Sciatic nerve (tissue), 2 donors: Measurements from ENCODE around the gene CKS2. TPM values are rescaled to one million over a fixed set of nuclear protein-coding genes. Genes with fewer than 3 reads are reported as not detected.

Experiments
- ATAC-seq: fragments of 200-7000 bp; cut with Tn5 transposase; one replicate; pipeline ENCODE4 v1.9.1; 2020; ENCODE audit warnings: mild to moderate bottlenecking, moderate library complexity
- DNase-seq: peaks from one replicate; pipeline ENCODE4 v3.0.0-alpha.2; 2020; ENCODE audit warnings: low spot score
- intact Hi-C: fragments of 100-400 bp; cut with DNase I; formaldehyde crosslinking; loops from one replicate; pipeline ENCODE4 v1.14.2; 2022
- total RNA-seq: library from RNA; stranded (reverse); fragmentation: NEBNext Ultra II Directional; extraction: Animal tissue kit (Norgen Biotek cat#: 25700); gene quantifications from one replicate; pipeline ENCODE4 v1.2.1, GENCODE V29; 2021
- donor health status: DM: no; HTN: no; CAD: no.
- donor health status: DM: no; HTN: no; CAD: no.

CKS2 gene
- total RNA-seq, 1 donor from 2014 or later: 4.6 TPM

DNA sequence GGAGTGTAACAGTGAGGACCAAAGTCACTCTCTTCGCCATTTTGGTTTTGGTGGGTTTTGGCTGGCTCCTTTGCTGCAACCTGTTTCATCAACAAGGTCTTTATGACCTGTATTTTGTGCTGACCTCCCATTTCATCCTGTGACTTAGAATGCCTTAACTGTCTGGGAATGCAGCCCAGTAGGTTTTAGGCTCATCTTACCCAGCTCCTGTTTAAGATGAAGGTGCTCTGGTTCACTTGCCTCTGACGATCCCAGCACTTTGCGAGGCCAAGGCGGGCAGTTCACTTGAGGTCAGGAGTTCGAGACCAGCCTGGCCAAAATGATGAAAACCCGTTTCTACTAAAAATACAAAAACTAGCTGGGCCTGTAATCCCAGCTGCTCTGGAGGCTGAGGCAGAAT, 1.8 kb upstream of the CKS2 start:
- DNase-seq (no peak), ATAC-seq (no peak)
- intact Hi-C loops: no loop called here

GRCh38 chr9:89309608-89310474, 1.2 kb upstream of the CKS2 start:
- intact Hi-C loops: no loop called here
- no peak for ATAC-seq
- no peak for DNase-seq

DNA sequence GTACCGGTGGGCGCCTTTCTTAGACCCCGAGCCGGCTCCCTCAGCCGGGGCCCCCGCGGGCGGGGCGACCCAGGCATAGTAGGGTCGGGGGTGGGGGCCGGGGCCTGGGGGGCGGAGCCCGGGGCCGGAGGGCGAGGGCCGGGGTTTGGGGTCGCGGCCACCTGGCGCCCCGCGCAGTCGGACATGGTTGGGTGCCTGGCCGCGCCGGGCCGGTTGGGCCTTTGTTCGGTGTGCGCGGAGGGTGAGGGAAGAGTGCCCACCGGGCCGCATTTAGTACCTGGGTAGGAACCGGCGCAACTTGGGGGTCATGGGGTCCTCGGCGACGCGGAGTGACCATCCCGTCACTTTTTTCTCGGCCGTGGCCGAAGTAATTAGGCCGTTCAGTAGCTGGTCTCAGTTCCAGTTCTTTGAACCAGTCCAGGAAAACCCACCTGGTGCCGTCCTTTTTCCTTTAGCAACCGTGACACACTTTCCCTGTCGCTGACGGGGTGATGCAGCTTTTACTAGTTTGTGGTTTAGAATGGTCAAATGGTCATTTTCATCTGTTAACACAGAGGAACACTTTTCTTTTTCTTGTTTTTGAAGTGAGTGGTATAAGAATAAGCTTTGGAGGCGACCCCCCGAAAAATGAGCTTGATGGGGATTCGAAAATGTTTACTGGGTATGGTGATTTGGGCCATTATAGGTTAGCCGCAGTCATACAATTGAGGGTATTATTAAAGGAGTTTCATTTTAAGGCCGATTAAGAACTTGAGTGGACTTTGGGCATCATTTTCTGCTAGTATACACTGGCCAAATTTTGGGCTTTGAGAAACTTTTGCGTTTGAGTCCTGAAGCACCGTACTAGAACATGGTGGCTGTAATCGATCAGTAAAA, 589 bp downstream of the CKS2 start:
- DNase-seq (peak; percentile 70), ATAC-seq (peak; percentile 5)
- intact Hi-C loops: no loop called here

DNA sequence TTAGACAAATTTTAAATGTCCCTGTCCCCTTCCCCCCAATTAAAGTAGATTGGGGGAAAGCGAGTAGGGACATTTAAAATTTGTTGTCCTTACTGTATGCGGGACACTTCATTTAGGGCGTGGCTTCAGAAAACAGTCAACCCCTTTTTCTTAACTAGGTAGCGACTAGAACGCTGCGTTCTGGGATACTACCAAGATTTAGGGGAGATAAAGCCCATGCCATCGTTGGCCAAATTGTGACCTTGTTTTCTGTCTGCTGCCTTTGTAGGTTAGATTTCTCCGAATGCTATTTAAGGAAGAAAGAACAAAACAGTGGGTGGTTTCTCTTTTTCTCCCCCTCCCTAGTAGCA, 1.2 kb downstream of the CKS2 start:
- intact Hi-C loops: no loop called here
- no peak for ATAC-seq
- no peak for DNase-seq

GRCh38 chr9:89313842-89314241, 2.8 kb downstream of the CKS2 start:
- ATAC-seq (no peak), DNase-seq (no peak)
- intact Hi-C loops: no loop called here

- DNase-seq (no peak), ATAC-seq (no peak)
- intact Hi-C loops: no loop called here
These were observed 4.0 kb downstream of the CKS2 start for GRCh38 chr9:89314955-89315354.

DNA sequence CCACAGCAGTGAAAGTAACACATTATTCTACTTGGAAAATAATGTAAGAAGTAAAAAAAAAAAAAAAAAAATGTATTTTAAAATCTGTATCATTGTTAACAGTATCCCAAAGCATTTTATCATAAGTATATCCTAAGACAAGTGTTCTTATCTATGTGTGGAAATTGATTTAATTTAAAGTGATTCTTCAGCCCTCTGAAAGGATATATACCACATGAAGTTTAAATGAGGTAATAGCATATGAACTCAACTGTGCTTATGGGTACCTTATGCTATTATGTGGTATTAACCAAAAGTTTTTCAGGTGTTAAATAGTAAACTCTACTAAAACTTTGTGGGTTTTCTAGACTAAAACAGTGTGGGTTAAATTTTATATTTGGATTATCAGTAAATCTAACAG, 4.5 kb downstream of the CKS2 start:
- intact Hi-C loops: no loop called here
- DNase-seq (no peak), ATAC-seq (no peak)

DNA sequence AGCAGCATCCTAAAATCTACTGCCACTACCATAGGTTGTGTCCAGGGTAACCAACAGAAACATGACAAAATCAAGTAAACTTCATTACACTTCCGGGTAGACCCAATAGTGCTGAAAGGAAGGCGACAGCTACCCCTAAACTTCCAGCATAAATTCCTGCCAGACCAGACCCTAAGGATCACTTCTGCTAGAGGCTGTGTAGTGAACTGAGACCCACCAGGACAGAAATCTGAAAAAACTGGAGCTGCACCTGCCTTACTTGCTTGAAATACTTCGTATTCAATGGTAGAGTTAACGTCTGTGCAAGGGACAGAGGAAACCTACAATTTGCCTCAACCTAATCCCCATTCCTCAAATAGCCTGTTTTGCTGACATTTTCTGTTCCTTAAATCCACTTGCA, 6.3 kb downstream of the CKS2 start:
- DNase-seq (no peak), ATAC-seq (no peak)
- intact Hi-C loops: no loop called here

DNA sequence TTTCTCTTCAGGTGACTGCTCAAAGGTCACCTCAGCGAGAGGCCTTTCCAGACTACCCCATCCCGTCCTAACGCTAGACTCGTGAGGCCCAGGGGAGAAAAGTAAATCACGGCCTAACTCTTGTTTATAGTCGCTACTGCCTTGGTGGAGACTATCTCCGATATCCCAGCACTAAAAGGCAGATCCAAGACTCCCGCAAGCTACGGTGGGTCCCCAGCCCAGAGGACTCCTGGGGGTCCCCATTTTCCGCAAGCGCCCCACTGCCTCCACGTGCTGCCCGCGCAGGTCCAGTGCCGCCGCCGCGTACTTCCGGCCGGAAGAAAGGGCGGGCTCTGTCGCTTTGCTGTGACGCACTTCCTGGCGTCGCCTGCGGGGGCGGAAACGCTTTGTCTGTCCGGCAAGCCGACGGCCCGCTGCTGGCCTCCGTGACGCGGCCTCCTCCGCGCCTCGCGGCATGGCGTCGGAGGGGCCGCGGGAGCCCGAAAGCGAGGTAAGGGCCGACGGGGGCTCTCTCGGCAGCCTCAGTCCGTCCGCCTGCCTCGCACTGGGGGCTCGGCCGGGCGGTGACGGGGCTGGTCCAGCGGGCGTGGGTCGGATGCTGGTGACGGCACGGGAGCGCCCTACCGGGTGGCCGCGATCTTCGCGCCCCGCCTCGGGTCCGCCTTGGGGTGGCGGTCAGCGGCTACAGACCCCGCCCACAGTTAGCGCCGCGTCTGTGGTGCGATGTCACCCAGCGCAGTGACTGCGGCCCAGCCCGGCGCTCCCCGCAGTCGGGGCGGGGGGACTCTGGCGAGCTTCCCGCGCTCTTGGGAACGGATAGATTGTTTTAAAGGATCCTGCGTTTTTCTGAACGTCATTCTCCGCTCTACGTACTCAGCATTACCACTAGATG, 7.4 kb downstream of the CKS2 start, which contains the start of gene SECISBP2:
Gene SECISBP2, plus strand, starts transcription at position 378 of the 892 bp plus-strand sequence. Its CDS starts 77 bp downstream, at position 455.
- intact Hi-C loops: no loop called here
- peak; percentile 99 for ATAC-seq
- DNase-seq: peak; percentile 97

DNA sequence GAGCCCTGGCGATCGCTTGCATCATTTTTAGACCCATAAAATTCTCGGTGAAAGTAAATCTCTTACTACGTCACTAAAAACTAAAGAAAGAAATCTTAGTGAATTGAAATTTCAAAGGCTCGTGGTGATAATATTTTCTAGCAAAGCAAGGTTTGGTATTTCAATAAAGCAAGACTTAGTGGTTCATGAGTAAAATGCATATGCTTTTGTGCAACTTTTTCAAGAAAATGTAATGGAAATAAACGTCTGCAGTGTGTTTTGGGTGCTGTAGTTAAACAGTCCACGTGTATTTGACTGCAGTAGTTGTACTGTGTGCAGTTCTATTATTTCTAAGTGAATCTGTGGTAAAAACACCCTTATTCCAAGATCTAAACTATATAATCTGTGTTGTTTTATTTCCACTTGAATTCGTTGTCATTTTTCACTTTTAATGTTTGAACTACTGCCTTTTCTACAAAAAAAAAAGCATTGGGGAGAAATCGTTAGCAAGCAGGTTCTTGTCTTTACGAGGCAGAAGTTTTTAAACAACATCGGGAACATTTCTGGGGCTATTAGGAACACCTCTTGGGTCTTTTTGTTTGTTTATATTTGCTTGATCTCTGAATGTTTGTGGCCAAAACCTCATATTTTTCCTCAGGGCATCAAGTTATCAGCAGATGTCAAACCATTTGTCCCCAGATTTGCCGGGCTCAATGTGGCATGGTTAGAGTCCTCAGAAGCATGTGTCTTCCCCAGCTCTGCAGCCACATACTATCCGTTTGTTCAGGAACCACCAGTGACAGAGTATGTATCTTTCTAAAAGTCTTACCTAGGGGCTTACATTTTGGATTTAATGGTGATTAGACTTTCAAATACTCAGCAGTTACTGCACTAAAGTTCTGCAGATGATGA, 8.3 kb downstream of the CKS2 start:
- DNase-seq: no peak
- intact Hi-C loops: no loop called here
- ATAC-seq: peak; percentile 31

DNA sequence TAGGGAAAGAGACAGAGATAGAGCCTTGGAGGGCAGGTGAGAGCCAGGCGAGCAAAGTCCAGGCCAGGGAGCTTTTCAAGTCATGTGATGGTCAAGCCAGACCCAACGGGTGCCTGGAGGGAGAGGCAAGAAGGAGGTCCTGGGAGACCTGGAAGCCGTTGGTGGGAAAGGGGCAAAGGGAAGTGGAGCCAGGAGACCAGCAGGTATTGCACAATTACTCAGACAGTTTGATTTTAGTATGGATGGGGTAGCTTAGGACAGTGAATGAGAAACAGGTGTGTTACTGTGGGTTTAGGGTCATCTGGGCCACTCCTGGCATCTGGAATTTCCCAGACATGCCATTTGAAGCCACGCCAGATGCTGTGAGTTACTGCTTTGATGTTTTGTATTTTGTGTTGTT, 12.4 kb downstream of the CKS2 start:
- DNase-seq: no peak
- intact Hi-C loops: loop anchor here (10.0 kb wide), 1 partner anchor 51 kb away; no protein-coding TSS in a partner anchor
- no peak for ATAC-seq

DNA sequence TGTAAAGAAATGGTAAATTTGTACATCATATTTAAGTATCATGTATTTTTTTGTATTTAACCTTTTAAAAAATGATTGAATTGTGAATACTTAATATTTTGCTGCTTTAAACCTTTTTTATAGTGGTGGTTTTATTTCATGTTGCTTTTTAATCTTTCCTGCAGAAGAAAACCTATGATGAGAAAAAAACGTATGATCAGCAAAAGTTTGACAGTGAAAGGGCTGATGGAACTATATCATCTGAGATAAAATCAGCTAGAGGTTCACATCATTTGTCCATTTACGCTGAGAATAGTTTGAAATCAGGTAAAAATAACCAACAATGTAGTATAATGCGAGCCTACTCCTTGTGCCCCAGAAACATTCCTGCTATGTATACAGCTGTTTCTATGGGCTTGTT, 14.7 kb downstream of the CKS2 start:
- intact Hi-C loops: loop anchor here (10.0 kb wide), 1 partner anchor 49 kb away; no protein-coding TSS in a partner anchor
- ATAC-seq (no peak), DNase-seq (no peak)

DNA sequence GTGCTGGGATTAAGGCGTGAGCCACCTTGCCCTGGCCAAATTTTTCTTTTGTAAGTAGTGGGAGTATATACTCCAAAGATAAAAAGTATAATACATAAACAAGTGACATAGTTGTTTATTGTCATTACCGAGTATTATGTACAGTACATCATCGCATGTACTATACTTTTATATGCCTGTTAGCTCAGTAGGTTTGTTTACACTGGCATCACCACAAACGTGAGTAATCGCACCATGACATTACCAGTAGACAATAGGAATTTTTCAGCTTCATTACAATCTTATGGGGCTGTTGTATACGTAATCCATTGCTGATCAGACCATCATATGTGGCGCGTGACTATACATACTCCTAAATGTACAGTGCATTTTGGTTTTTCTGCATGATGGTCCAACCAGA, 17.1 kb downstream of the CKS2 start:
- no peak for DNase-seq
- intact Hi-C loops: loop anchor here (10.0 kb wide), 1 partner anchor 47 kb away; no protein-coding TSS in a partner anchor
- no peak for ATAC-seq

DNA sequence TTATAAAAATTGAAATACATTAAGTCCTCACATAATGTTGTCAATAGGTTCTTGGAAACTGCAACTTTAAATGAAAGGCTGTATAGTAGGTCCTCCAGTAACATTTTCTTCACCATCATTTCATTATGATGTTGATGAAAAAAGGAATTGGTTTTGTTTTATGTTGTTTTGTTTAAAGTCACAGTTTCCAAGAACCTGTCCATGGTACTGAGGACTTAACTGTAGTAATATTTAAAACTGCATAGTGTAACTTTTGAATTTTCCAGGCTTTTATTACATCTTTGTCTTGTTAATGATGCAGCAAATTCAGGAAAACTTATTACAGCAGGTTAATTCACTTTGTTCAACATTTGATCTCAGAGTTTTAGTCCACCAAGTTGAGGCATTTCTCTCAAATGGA, 18.9 kb downstream of the CKS2 start:
- ATAC-seq: no peak
- no peak for DNase-seq
- intact Hi-C loops: loop anchor here (10.0 kb wide), 1 partner anchor 45 kb away; no protein-coding TSS in a partner anchor

GRCh38 chr9:89330513-89330912, 19.5 kb downstream of the CKS2 start:
- intact Hi-C loops: no loop called here
- ATAC-seq (no peak), DNase-seq (no peak)

DNA sequence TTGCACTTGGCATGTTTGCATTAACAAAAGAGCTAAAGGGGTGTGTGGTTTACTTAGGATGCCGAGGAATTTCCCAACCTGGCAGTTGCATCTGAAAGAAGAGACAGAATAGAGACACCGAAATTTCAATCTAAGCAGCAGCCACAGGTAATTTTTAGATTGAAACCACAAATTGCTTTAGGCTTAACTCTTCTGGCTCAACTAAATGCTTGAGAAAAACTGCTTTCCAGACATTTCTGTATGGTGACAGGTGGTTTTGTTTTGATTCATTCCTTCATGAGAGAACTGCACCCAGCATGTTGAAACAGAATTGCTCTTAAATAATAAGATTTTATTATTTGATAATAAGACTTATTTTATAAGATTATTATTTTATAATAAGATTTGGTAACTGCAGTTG, 28.8 kb downstream of the CKS2 start:
- intact Hi-C loops: no loop called here
- no peak for ATAC-seq
- no peak for DNase-seq

GRCh38 chr9:89340332-89340731, 29.3 kb downstream of the CKS2 start:
- DNase-seq (no peak), ATAC-seq (no peak)
- intact Hi-C loops: no loop called here

DNA sequence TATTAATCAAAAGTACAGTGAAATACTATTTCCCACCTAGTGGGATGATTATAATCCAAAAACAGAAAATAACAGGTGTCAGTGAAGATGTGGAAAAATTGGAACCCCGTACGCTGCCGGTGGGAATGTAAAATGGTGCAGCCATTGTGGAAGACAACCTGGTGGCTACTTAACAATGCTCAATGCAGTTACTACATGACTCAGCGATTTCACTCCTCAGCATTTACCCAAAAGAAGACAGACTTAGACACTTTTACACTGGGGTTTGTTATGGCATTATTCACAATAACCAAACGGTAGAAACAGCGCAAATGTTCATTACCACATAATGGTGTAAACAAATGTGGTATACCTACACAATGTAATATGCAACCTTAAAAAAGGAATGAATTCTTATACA, 31.2 kb downstream of the CKS2 start:
- DNase-seq: no peak
- intact Hi-C loops: no loop called here

More for the DNA sequence above, 31.2 kb downstream of the CKS2 start:
- no peak for ATAC-seq
